GM23338 (cell line): Measurements from ENCODE around the gene NTF3. TPM values are rescaled to one million over a fixed set of nuclear protein-coding genes. Genes with fewer than 3 reads are reported as not detected.
A peak's percentile ranks its signal among the peaks of the same experiment; 100 is the strongest.

Experiments used
- ATAC-seq: fragments of 200-7000 bp; cut with Tn5 transposase; 3 replicates; pipeline ENCODE4 v1.9.1; 2020
- DNase-seq: peaks from one replicate; pipeline ENCODE4 v3.0.0-alpha.2; 2015; ENCODE audit warnings: low spot score
- H2AFZ ChIP-seq: fragments of 200-600 bp; sonication (generic); 2 replicates; pipeline ENCODE4 v1.8.0; 2016; ENCODE audit warnings: antibody characterized with exemption, mild to moderate bottlenecking, moderate library complexity
- H3F3A ChIP-seq: fragments of 200-600 bp; sonication (generic); replicated peaks from 2 replicates; pipeline ENCODE4 v1.8.0; 2017; ENCODE audit warnings: antibody characterized with exemption, mixed run types, low read depth
- H3K27ac ChIP-seq: fragments of 200-600 bp; sonication (generic); 2 replicates; pipeline ENCODE4 v1.6.1; 2016; ENCODE audit warnings: low read depth
- H3K27me3 ChIP-seq: fragments of 200-600 bp; sonication (generic); 2 replicates; pipeline ENCODE4 v1.8.0; 2016; ENCODE audit warnings: mild to moderate bottlenecking, mixed run types, moderate library complexity; ENCODE audit not compliant: insufficient read depth
- H3K36me3 ChIP-seq: fragments of 200-600 bp; sonication (generic); 2 replicates; pipeline ENCODE4 v1.8.0; 2016; ENCODE audit warnings: mild to moderate bottlenecking; ENCODE audit not compliant: insufficient read depth
- H3K4me1 ChIP-seq: fragments of 200-600 bp; sonication (generic); 2 replicates; pipeline ENCODE4 v1.8.0; 2016; ENCODE audit warnings: mild to moderate bottlenecking, moderate library complexity; ENCODE audit not compliant: insufficient read depth
- H3K4me2 ChIP-seq: fragments of 200-600 bp; sonication (generic); 2 replicates; pipeline ENCODE4 v1.7.1; 2017; ENCODE audit warnings: mixed run types
- H3K4me3 ChIP-seq: fragments of 200-600 bp; sonication (generic); 2 replicates; pipeline ENCODE4 v1.6.1; 2016; ENCODE audit warnings: mixed run types
- H3K79me2 ChIP-seq: fragments of 200-600 bp; sonication (generic); replicated peaks from 2 replicates; pipeline ENCODE4 v1.8.0; 2017; ENCODE audit warnings: mild to moderate bottlenecking; ENCODE audit not compliant: insufficient read depth
- H3K9me2 ChIP-seq: fragments of 200-600 bp; sonication (generic); 2 replicates; pipeline ENCODE4 v1.8.0; 2017; ENCODE audit not compliant: insufficient read depth
- H4K20me1 ChIP-seq: fragments of 200-600 bp; sonication (generic); replicated peaks from 2 replicates; pipeline ENCODE4 v1.8.0; 2017; ENCODE audit warnings: mild to moderate bottlenecking; ENCODE audit not compliant: insufficient read depth
- H3K27ac Mint-ChIP-seq: 2 replicates; pipeline ENCODE4 v1.8.0; 2020; ENCODE audit warnings: inconsistent platforms, mild to moderate bottlenecking, moderate library complexity, mixed read lengths
- H3K27me3 Mint-ChIP-seq: 3 replicates; pipeline ENCODE4 v1.8.0; 2022; ENCODE audit warnings: low read depth, mild to moderate bottlenecking, moderate library complexity, mixed read lengths, inconsistent platforms; ENCODE audit not compliant: insufficient read depth, poor library complexity
- H3K36me3 Mint-ChIP-seq: 3 replicates; pipeline ENCODE4 v1.8.0; 2021; ENCODE audit warnings: low read depth, mild to moderate bottlenecking, inconsistent platforms, moderate library complexity, mixed read lengths
- H3K4me1 Mint-ChIP-seq: 3 replicates; pipeline ENCODE4 v1.8.0; 2020; ENCODE audit warnings: mild to moderate bottlenecking, inconsistent platforms, mixed read lengths
- H3K4me3 Mint-ChIP-seq: 3 replicates; pipeline ENCODE4 v1.8.0; 2021; ENCODE audit warnings: moderate library complexity, mild to moderate bottlenecking, inconsistent platforms, mixed read lengths
- H3K9me3 Mint-ChIP-seq: 3 replicates; pipeline ENCODE4 v1.8.0; 2020; ENCODE audit warnings: moderate library complexity, mild to moderate bottlenecking, inconsistent platforms, mixed read lengths
- ETS1 ChIP-seq: IDR thresholded peaks from 2 replicates; pipeline ENCODE4 v1.6.1; 2016; ENCODE audit warnings: antibody characterized with exemption
- EZH2 ChIP-seq: fragments of 200-600 bp; sonication (generic); IDR thresholded peaks from one replicate; pipeline ENCODE4 v1.8.0; 2017; ENCODE audit warnings: antibody characterized with exemption, mild to moderate bottlenecking, low read depth; ENCODE audit not compliant: unreplicated experiment
- EZH2phosphoT487 ChIP-seq: fragments of 200-600 bp; sonication (generic); IDR thresholded peaks from one replicate; pipeline ENCODE4 v1.8.1; 2018; ENCODE audit warnings: antibody characterized with exemption; ENCODE audit not compliant: unreplicated experiment
- JUNB ChIP-seq: IDR thresholded peaks from one replicate; pipeline ENCODE4 v1.6.1; 2016; ENCODE audit warnings: antibody characterized with exemption; ENCODE audit not compliant: unreplicated experiment
- POLR2AphosphoS5 ChIP-seq: IDR thresholded peaks from 2 replicates; pipeline ENCODE4 v1.6.1; 2016; ENCODE audit warnings: antibody characterized with exemption, low read depth
- STAT1 ChIP-seq: IDR thresholded peaks from one replicate; pipeline ENCODE4 v1.6.1; 2016; ENCODE audit warnings: antibody characterized with exemption; ENCODE audit not compliant: unreplicated experiment
- ZNF114 ChIP-seq: fragments of 250-450 bp; sonication (Bioruptor Pico); IDR thresholded peaks from 2 replicates; pipeline ENCODE4 v1.5.0; 2020; ENCODE audit warnings: mild to moderate bottlenecking, moderate library complexity
- ZNF331 ChIP-seq: fragments of 250-450 bp; sonication (Bioruptor Pico); IDR thresholded peaks from 2 replicates; pipeline ENCODE4 v1.5.0; 2020; ENCODE audit warnings: low read depth, mild to moderate bottlenecking, moderate library complexity
- polyA plus RNA-seq: library from polyadenylated mRNA; unstranded; fragments of >200 nt; fragmentation: Nextera tagmentation; extraction: Ambion mirVana; gene quantifications from 2 replicates; pipeline ENCODE4 v1.2.1, GENCODE V29; 2016
- total RNA-seq: library from RNA; depleted of rRNA; stranded (reverse); fragments of >200 nt; shearing (Covaris generic); gene quantifications from 2 replicates; pipeline ENCODE4 v1.2.3, GENCODE V29; 2014
- TF ChIP-seq, protein P1 (sequence below), 2 experiments: fragments of 200-600 bp in 1 of 2; sonication (generic) in 1 of 2; conservative IDR thresholded peaks; 2 replicates each; pipeline versions ENCODE4 v1.5.1 to v1.6.1; 2016 to 2017; ENCODE audit warnings: antibody characterized with exemption in 2 of 2, low read depth in 2 of 2, mild to moderate bottlenecking in 2 of 2, moderate library complexity in 1 of 2
- TF ChIP-seq, protein P2 (sequence below): fragments of 250-450 bp; sonication (Bioruptor Pico); IDR thresholded peaks from 2 replicates; pipeline ENCODE4 v1.5.0; 2020; ENCODE audit warnings: mild to moderate bottlenecking, moderate library complexity

The NTF3 gene
- total and polyA plus RNA-seq, 2 experiments from 2014 or later = 1.2 TPM; not detected in 1

DNA sequence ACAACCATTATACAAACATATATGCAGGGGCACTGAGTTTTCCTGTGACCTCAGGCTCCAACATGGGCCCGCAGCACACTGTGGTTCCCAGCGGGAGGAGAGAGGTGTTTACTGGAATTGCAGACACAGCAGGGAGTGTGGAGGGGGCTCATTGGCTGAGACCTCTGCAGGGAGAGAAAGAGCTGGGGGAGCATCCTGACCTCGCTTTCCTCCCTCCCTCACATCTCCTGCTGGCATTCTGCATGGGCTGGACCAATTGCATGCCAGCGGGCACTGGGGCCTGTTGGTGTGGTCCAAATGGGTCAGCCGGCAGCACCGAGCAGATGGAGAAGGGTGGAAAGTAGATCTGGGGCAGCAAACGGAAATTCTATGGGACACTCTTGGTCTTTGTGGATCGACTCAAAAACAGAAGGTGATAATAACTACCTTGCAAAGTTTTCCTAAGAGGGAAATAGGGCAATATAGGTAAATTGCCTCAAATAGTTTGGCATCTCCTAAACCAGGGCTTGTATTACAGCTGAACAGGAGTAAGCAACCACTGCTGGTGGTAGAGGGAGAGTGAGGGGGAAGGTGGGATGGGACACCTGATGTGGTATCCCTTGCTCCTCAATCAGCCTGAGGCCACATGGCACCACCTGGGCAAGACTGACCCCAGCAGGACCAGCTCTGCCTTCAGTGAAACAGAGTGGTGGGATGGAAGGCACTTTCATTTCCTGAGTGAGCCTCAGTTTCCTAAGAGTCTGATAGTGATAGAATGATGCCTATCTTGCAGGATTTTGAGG, 86.9 kb downstream of the NTF3 start:
- Histone ChIP-seq H3F3A (no peaks in the 10 kb centered on the region), H3K79me2 (no peaks in the 10 kb centered on the region), H3K36me3 (no peaks in the 10 kb centered on the region), H2AFZ (no peak overlapping the region), H3K4me3 (no peak overlapping the region), H4K20me1 (no peaks in the 10 kb centered on the region), H3K27me3 (no peaks in the 10 kb centered on the region), H3K27ac (no peak overlapping the region), H3K4me1 (peaks cover 11% of the 10 kb centered on the region; the same call in 1 of the 2 replicates), H3K9me2 (no peaks in the 10 kb centered on the region), H3K4me2 (no peak overlapping the region)
- Mint-ChIP-seq H3K27me3 (peaks cover 3% of the 10 kb centered on the region), H3K27ac (no peak overlapping the region; the same call in 1 of the 2 replicates), H3K4me1 (peaks cover 19% of the 10 kb centered on the region), H3K4me3 (no peak overlapping the region), H3K9me3 (no peaks in the 10 kb centered on the region), H3K36me3 (no peaks in the 10 kb centered on the region)
- no peak for TF ChIP-seq ZNF331 (CRISPR knock-in tag)
- TF ChIP-seq ZNF114 = no peak
- TF ChIP-seq, protein P1, sequence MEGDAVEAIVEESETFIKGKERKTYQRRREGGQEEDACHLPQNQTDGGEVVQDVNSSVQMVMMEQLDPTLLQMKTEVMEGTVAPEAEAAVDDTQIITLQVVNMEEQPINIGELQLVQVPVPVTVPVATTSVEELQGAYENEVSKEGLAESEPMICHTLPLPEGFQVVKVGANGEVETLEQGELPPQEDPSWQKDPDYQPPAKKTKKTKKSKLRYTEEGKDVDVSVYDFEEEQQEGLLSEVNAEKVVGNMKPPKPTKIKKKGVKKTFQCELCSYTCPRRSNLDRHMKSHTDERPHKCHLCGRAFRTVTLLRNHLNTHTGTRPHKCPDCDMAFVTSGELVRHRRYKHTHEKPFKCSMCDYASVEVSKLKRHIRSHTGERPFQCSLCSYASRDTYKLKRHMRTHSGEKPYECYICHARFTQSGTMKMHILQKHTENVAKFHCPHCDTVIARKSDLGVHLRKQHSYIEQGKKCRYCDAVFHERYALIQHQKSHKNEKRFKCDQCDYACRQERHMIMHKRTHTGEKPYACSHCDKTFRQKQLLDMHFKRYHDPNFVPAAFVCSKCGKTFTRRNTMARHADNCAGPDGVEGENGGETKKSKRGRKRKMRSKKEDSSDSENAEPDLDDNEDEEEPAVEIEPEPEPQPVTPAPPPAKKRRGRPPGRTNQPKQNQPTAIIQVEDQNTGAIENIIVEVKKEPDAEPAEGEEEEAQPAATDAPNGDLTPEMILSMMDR (conservative IDR thresholded peaks at IDR 0.05; ENCODE audit: low read depth in 2 of 2) = no peak
- TF ChIP-seq EZH2 = no peak
- TF ChIP-seq, protein P2, sequence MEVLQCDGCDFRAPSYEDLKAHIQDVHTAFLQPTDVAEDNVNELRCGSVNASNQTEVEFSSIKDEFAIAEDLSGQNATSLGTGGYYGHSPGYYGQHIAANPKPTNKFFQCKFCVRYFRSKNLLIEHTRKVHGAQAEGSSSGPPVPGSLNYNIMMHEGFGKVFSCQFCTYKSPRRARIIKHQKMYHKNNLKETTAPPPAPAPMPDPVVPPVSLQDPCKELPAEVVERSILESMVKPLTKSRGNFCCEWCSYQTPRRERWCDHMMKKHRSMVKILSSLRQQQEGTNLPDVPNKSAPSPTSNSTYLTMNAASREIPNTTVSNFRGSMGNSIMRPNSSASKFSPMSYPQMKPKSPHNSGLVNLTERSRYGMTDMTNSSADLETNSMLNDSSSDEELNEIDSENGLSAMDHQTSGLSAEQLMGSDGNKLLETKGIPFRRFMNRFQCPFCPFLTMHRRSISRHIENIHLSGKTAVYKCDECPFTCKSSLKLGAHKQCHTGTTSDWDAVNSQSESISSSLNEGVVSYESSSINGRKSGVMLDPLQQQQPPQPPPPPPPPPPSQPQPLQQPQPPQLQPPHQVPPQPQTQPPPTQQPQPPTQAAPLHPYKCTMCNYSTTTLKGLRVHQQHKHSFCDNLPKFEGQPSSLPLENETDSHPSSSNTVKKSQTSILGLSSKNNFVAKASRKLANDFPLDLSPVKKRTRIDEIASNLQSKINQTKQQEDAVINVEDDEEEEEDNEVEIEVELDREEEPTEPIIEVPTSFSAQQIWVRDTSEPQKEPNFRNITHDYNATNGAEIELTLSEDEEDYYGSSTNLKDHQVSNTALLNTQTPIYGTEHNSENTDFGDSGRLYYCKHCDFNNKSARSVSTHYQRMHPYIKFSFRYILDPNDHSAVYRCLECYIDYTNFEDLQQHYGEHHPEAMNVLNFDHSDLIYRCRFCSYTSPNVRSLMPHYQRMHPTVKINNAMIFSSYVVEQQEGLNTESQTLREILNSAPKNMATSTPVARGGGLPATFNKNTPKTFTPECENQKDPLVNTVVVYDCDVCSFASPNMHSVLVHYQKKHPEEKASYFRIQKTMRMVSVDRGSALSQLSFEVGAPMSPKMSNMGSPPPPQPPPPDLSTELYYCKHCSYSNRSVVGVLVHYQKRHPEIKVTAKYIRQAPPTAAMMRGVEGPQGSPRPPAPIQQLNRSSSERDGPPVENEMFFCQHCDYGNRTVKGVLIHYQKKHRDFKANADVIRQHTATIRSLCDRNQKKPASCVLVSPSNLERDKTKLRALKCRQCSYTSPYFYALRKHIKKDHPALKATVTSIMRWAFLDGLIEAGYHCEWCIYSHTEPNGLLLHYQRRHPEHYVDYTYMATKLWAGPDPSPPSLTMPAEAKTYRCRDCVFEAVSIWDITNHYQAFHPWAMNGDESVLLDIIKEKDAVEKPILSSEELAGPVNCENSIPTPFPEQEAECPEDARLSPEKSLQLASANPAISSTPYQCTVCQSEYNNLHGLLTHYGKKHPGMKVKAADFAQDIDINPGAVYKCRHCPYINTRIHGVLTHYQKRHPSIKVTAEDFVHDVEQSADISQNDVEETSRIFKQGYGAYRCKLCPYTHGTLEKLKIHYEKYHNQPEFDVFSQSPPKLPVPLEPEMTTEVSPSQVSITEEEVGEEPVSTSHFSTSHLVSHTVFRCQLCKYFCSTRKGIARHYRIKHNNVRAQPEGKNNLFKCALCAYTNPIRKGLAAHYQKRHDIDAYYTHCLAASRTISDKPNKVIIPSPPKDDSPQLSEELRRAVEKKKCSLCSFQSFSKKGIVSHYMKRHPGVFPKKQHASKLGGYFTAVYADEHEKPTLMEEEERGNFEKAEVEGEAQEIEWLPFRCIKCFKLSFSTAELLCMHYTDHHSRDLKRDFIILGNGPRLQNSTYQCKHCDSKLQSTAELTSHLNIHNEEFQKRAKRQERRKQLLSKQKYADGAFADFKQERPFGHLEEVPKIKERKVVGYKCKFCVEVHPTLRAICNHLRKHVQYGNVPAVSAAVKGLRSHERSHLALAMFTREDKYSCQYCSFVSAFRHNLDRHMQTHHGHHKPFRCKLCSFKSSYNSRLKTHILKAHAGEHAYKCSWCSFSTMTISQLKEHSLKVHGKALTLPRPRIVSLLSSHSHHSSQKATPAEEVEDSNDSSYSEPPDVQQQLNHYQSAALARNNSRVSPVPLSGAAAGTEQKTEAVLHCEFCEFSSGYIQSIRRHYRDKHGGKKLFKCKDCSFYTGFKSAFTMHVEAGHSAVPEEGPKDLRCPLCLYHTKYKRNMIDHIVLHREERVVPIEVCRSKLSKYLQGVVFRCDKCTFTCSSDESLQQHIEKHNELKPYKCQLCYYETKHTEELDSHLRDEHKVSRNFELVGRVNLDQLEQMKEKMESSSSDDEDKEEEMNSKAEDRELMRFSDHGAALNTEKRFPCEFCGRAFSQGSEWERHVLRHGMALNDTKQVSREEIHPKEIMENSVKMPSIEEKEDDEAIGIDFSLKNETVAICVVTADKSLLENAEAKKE (CRISPR knock-in tag) = no peak
- TF ChIP-seq POLR2AphosphoS5 = no peak
- TF ChIP-seq EZH2phosphoT487 = no peak
- no peak for TF ChIP-seq ETS1
- no peak for TF ChIP-seq STAT1
- no peak for TF ChIP-seq JUNB
- ATAC-seq = peak; percentile 87
- DNase-seq = peak; percentile 57
